NCI-H1105 treated with DMSO at 0.1 percent for 48 hours (cell line): ENCODE measurements around the gene TTC24.
"Not testable (repeated sequence)": the region's sequence is repeated elsewhere in the genome, so short reads cannot be mapped to it uniquely, and the experiment has no call there.

Experiments
- DNase-seq: peaks from one replicate; lab custom pipeline; 2025; lab: John Stamatoyannopoulos, UW

The TTC24 gene

GRCh38 chr1:156579472-156579871 lies at the start of gene TTC24:
Gene TTC24, plus strand, starts transcription at chr1:156579723. Its CDS starts 1,642 bp downstream, at chr1:156581365.
- DNase-seq = no peak

GRCh38 chr1:156530006-156530405 lies 49.5 kb upstream of the TTC24 start:
- no peak for DNase-seq

GRCh38 chr1:156532374-156532773 lies 47.1 kb upstream of the TTC24 start:
- no peak for DNase-seq

- no peak for DNase-seq
Measured at GRCh38 chr1:156533568-156534220, 45.8 kb upstream of the TTC24 start.

GRCh38 chr1:156534424-156535060 lies 45.0 kb upstream of the TTC24 start:
- DNase-seq = no peak

GRCh38 chr1:156537027-156537426 lies 42.5 kb upstream of the TTC24 start:
- no peak for DNase-seq

- DNase-seq = no peak
Measured at GRCh38 chr1:156538711-156539440, 40.6 kb upstream of the TTC24 start.

- DNase-seq = no peak
Measured at GRCh38 chr1:156539818-156540355, 39.6 kb upstream of the TTC24 start.

GRCh38 chr1:156540955-156541354 lies 38.6 kb upstream of the TTC24 start:
- no peak for DNase-seq

GRCh38 chr1:156543066-156543465 lies 36.5 kb upstream of the TTC24 start:
- no peak for DNase-seq

- DNase-seq = no peak
Measured at GRCh38 chr1:156544592-156545102, 34.9 kb upstream of the TTC24 start.

- DNase-seq = no peak
Measured at GRCh38 chr1:156546267-156546666, 33.3 kb upstream of the TTC24 start.

GRCh38 chr1:156547434-156547833 lies 32.1 kb upstream of the TTC24 start:
- no peak for DNase-seq

- DNase-seq = no peak
Measured at GRCh38 chr1:156547982-156548381, 31.5 kb upstream of the TTC24 start.

- no peak for DNase-seq
Measured at GRCh38 chr1:156549390-156549789, 30.1 kb upstream of the TTC24 start.

GRCh38 chr1:156549831-156550230 lies 29.7 kb upstream of the TTC24 start:
- no peak for DNase-seq

- DNase-seq = no peak
Measured at GRCh38 chr1:156550346-156550745, 29.2 kb upstream of the TTC24 start.

GRCh38 chr1:156551066-156551643 lies 28.4 kb upstream of the TTC24 start:
- no peak for DNase-seq

GRCh38 chr1:156551869-156552268 lies 27.7 kb upstream of the TTC24 start:
- DNase-seq = no peak

- no peak for DNase-seq
Measured at GRCh38 chr1:156552518-156552917, 27.0 kb upstream of the TTC24 start.

- not testable (repeated sequence) for DNase-seq
Measured at GRCh38 chr1:156552937-156553336, 26.6 kb upstream of the TTC24 start.

- no peak for DNase-seq
Measured at GRCh38 chr1:156553860-156554485, 25.6 kb upstream of the TTC24 start.
